ENCODE measurements around the gene SIKE1. TPM values are rescaled to one million over a fixed set of nuclear protein-coding genes. Genes with fewer than 3 reads are reported as not detected.
"Not testable (repeated sequence)": the region's sequence is repeated elsewhere in the genome, so short reads cannot be mapped to it uniquely, and the experiment has no call there.

SIKE1 gene
- total RNA-seq, 1 experiment from 2014 or later, result 60.7 TPM

GRCh38 chr1:114830075-114830474, 49.6 kb upstream of the SIKE1 start:
- DNase-seq (ENCODE audit: low read depth, low spot score), result not testable (repeated sequence)

GRCh38 chr1:114828251-114828650, 47.8 kb upstream of the SIKE1 start:
- H2AFZ ChIP-seq (ENCODE audit: low read depth, low read length, poor library complexity, severe bottlenecking), result peak overlapping the region; percentile 88
- POLR2A ChIA-PET, result no interaction called here
- no peak for TF ChIP-seq CEBPB (IDR thresholded peaks at IDR 0.05; ENCODE audit: low read depth)
- TF ChIP-seq SIN3A (IDR thresholded peaks at IDR 0.05; ENCODE audit: low read depth), result no peak
- no peak for TF ChIP-seq YY1 (IDR thresholded peaks at IDR 0.05; ENCODE audit: extremely low read depth, insufficient replicate concordance, low read depth, low read length)
- TF ChIP-seq ZFX (IDR thresholded peaks at IDR 0.05), result no peak
- no peak for TF ChIP-seq SRF (IDR thresholded peaks at IDR 0.05; ENCODE audit: low read depth)
- H4K20me1 ChIP-seq (ENCODE audit: insufficient read depth), result no peaks in the 10 kb centered on the region
- intact Hi-C loops (cut with micrococcal nuclease), result no loop called here
- no peaks in the 10 kb centered on the region for H3K27me3 ChIP-seq (ENCODE audit: insufficient read depth, low read length)
- no peak overlapping the region for H3K27ac ChIP-seq (ENCODE audit: low read depth, low read length)
- H3K79me2 ChIP-seq (ENCODE audit: insufficient read depth, low read length), result no peaks in the 10 kb centered on the region
- H3K9me3 ChIP-seq (ENCODE audit: control insufficient read depth in 1 of 2, insufficient read depth in 1 of 2, low read depth in 1 of 2, low read length in 2 of 2), result no peaks in the 10 kb centered on the region
- no peak overlapping the region for H3K4me3 ChIP-seq (replicated peaks in 1 of 2; ENCODE audit: low read depth in 1 of 2, low read length in 2 of 2)
- peaks cover 0 to 5% of the 10 kb centered on the region in 2 experiments; a peak in 2 of 4 replicates for H3K4me1 ChIP-seq (ENCODE audit: control insufficient read depth in 1 of 2, insufficient read depth in 2 of 2, low read length in 2 of 2)
- no peak overlapping the region for H3K9ac ChIP-seq (ENCODE audit: low read length)
- no TSS peak for BruUV-seq (replicated peaks)
- DNase-seq (ENCODE audit: low read depth, low spot score) (no peak), ATAC-seq (peak; percentile 27; the same call in 1 of the 2 replicates)
- H3K9me2 ChIP-seq (ENCODE audit: insufficient read depth), result no peaks in the 10 kb centered on the region
- H3K36me3 ChIP-seq (ENCODE audit: control insufficient read depth in 1 of 2, insufficient read depth in 2 of 2, low read length in 2 of 2), result no peaks in the 10 kb centered on the region
- RAD21 ChIA-PET (ENCODE audit: low non-redundant PET in 1 of 2, low total read pairs in 2 of 2, uncharacterized antibody in 2 of 2, unreplicated experiment in 2 of 2), result no interaction called here
- H3K4me2 ChIP-seq (ENCODE audit: low read length), result 0 out of 2 replicates have a peak overlapping the region, but pooled peaks have one; percentile 19
- CTCF ChIA-PET, result no interaction called here

More at GRCh38 chr1:114830075-114830474, 49.6 kb upstream of the SIKE1 start:
- H3K79me2 ChIP-seq (ENCODE audit: insufficient read depth, low read length); H3K9ac ChIP-seq (ENCODE audit: low read length); POLR2A ChIA-PET; H3K9me2 ChIP-seq (ENCODE audit: insufficient read depth); CTCF ChIA-PET; H3K4me3 ChIP-seq (replicated peaks in 1 of 2; ENCODE audit: low read depth in 1 of 2, low read length in 2 of 2); BruUV-seq (replicated peaks); H4K20me1 ChIP-seq (ENCODE audit: insufficient read depth); H3K4me2 ChIP-seq (ENCODE audit: low read length); H3K9me3 ChIP-seq (ENCODE audit: control insufficient read depth in 1 of 2, insufficient read depth in 1 of 2, low read depth in 1 of 2, low read length in 2 of 2); ATAC-seq; H3K36me3 ChIP-seq (ENCODE audit: control insufficient read depth in 1 of 2, insufficient read depth in 2 of 2, low read length in 2 of 2); H3K27ac ChIP-seq (ENCODE audit: low read depth, low read length); H3K27me3 ChIP-seq (ENCODE audit: insufficient read depth, low read length); intact Hi-C loops (cut with micrococcal nuclease); H3K4me1 ChIP-seq (ENCODE audit: control insufficient read depth in 1 of 2, insufficient read depth in 2 of 2, low read length in 2 of 2); H2AFZ ChIP-seq (ENCODE audit: low read depth, low read length, poor library complexity, severe bottlenecking); RAD21 ChIA-PET (ENCODE audit: low non-redundant PET in 1 of 2, low total read pairs in 2 of 2, uncharacterized antibody in 2 of 2, unreplicated experiment in 2 of 2): not testable (repeated sequence)

Measured in HCT116 (cell line).